K562 (cell line): ENCODE data around the gene CUEDC2. TPM values are rescaled to one million over a fixed set of nuclear protein-coding genes. Genes with fewer than 3 reads are reported as not detected.

Experiments used
- BRD9 ChIP-seq: fragments of 450-650 bp; IDR thresholded peaks from 2 replicates; pipeline ENCODE4 v1.6.1; 2018; ENCODE audit warnings: low read depth; ENCODE audit not compliant: partially characterized antibody
- CCNT2 ChIP-seq: IDR thresholded peaks from 2 replicates; pipeline ENCODE4 v1.6.1; 2011; ENCODE audit warnings: borderline replicate concordance, low read depth, mild to moderate bottlenecking, moderate library complexity, mixed read lengths, low read length; ENCODE audit not compliant: insufficient read length; ENCODE audit errors: extremely low read depth
- E2F3 ChIP-seq: fragments of 250-450 bp; sonication (Bioruptor Pico); IDR thresholded peaks from 2 replicates; pipeline ENCODE4 v1.4.0; 2020; ENCODE audit warnings: mild to moderate bottlenecking
- FUS ChIP-seq: fragments of 200-400 bp; formaldehyde crosslinking; optimal IDR thresholded peaks from 2 replicates; pipeline ENCODE3; 2017; ENCODE audit warnings: low read depth, low read length
- POLR2G ChIP-seq: fragments of 200-400 bp; formaldehyde crosslinking; IDR thresholded peaks from 2 replicates; pipeline ENCODE4 v1.6.1; 2017; ENCODE audit warnings: low read depth, mild to moderate bottlenecking, antibody characterized with exemption, low read length, moderate library complexity
- PYGO2 ChIP-seq: fragments of 450-650 bp; IDR thresholded peaks from 2 replicates; pipeline ENCODE4 v1.6.1; 2016; ENCODE audit warnings: mild to moderate bottlenecking, missing genetic modification characterization, moderate library complexity, missing compliant biosample characterization
- RBM17 ChIP-seq: fragments of 200-400 bp; formaldehyde crosslinking; IDR thresholded peaks from 2 replicates; pipeline ENCODE4 v1.6.1; 2017; ENCODE audit warnings: low read depth, mild to moderate bottlenecking, low read length, borderline replicate concordance
- SMAD3 ChIP-seq: fragments of 450-650 bp; formaldehyde crosslinking; conservative IDR thresholded peaks from 2 replicates; pipeline ENCODE4 v1.4.0; 2020; ENCODE audit warnings: mild to moderate bottlenecking
- SMARCE1 ChIP-seq: fragments of 450-650 bp; IDR thresholded peaks from 2 replicates; pipeline ENCODE4 v1.7.1; 2016; ENCODE audit warnings: mild to moderate bottlenecking
- ZNF224 ChIP-seq: sonication (generic); formaldehyde crosslinking; IDR thresholded peaks from 2 replicates; pipeline ENCODE4 v1.8.0; 2022; ENCODE audit warnings: mild to moderate bottlenecking, missing genetic modification reagents
- ZNF23 ChIP-seq: fragments of 250-450 bp; sonication (Bioruptor Pico); IDR thresholded peaks from 2 replicates; pipeline ENCODE4 v1.4.0; 2020; ENCODE audit warnings: mild to moderate bottlenecking
- polyA plus RNA-seq, 8 experiments: library from polyadenylated mRNA; depleted of rRNA in 4 of 8; stranded (reverse) in 5 of 8; unstranded in 3 of 8; fragments of >200 nt; fragmentation: Nextera tagmentation in 2 of 8; fragmentation: Illumina TruSeq in 1 of 8; extraction: Ambion mirVana in 2 of 8; extraction: Trizol in 1 of 8; gene quantifications; 2 replicates each; pipeline versions ENCODE4 v1.2.1 to v1.2.3, GENCODE V29; 2011 to 2014; ENCODE audit warnings: inconsistent platforms in 1 of 8, missing spikeins in 1 of 8
- total RNA-seq, 7 experiments: library from RNA; depleted of rRNA in 6 of 7; stranded (reverse); fragments of >200 nt in 6 of 7; fragmentation: Illumina TruSeq in 2 of 7; extraction: Trizol in 2 of 7; gene quantifications; 2 replicates each; pipeline versions ENCODE4 v1.2.1 to v1.2.3, GENCODE V29; 2011 to 2021; ENCODE audit warnings: low replicate concordance in 1 of 7
- TF ChIP-seq, protein P1 (sequence below), 2 experiments: fragments of 450-650 bp in 1 of 2; sonication (generic) in 1 of 2; formaldehyde crosslinking in 1 of 2; IDR thresholded peaks; 2 replicates each; pipeline versions ENCODE4 v1.7.1 to v1.9.0; 2016 to 2022; ENCODE audit warnings: inconsistent platforms in 1 of 2, mild to moderate bottlenecking in 1 of 2, missing genetic modification reagents in 1 of 2
- TF ChIP-seq, protein P2 (sequence below): fragments of 200-800 bp; sonication (Bioruptor generic); IDR thresholded peaks from 2 replicates; pipeline ENCODE4 v1.6.1; 2017; ENCODE audit warnings: missing genetic modification characterization, missing compliant biosample characterization
- TF ChIP-seq, protein P3 (sequence below), 3 experiments: fragments of 200-800 bp in 1 of 3; sonication (Bioruptor generic) in 1 of 3; sonication (generic) in 1 of 3; formaldehyde crosslinking in 1 of 3; IDR thresholded peaks; 2 replicates each; pipeline versions ENCODE4 v1.6.1 to v1.8.0; 2016 to 2022; ENCODE audit warnings: mild to moderate bottlenecking in 2 of 3, missing compliant biosample characterization in 2 of 3, missing genetic modification characterization in 2 of 3, missing genetic modification reagents in 1 of 3

Gene CUEDC2
- total and polyA plus RNA-seq, 9 of the 15 experiments (the other 6 are each of a cell fraction or from before 2014, with no cell fraction given): 8.5 to 48.9 (median 27.4) TPM

DNA sequence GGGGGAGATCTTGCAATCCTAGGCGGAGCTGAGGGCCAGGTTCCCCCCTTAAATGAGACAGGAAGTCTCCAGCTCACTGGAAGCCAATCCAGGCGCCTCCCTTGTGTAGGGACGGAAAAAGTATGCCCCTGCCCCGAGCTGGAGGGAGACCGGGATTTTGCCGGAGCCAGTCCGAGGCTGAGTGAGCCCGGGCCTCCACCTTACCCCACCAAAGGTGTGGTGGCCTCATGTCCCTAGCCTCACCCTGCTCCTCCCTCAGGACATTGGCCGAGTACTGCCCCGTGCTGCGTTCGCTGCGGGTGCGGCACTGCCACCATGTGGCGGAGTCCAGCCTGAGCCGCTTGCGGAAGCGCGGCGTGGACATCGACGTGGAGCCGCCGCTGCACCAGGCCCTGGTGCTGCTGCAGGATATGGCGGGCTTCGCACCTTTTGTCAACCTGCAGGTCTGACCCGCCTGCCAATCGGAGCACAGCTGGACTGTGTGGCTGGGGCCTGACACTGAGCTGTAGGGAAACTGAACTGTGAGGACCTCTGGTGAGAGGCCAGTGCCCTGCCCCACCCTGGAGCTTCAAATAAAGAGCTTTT, 9.7 kb downstream of the CUEDC2 start (continued):
- TF ChIP-seq, protein P1, sequence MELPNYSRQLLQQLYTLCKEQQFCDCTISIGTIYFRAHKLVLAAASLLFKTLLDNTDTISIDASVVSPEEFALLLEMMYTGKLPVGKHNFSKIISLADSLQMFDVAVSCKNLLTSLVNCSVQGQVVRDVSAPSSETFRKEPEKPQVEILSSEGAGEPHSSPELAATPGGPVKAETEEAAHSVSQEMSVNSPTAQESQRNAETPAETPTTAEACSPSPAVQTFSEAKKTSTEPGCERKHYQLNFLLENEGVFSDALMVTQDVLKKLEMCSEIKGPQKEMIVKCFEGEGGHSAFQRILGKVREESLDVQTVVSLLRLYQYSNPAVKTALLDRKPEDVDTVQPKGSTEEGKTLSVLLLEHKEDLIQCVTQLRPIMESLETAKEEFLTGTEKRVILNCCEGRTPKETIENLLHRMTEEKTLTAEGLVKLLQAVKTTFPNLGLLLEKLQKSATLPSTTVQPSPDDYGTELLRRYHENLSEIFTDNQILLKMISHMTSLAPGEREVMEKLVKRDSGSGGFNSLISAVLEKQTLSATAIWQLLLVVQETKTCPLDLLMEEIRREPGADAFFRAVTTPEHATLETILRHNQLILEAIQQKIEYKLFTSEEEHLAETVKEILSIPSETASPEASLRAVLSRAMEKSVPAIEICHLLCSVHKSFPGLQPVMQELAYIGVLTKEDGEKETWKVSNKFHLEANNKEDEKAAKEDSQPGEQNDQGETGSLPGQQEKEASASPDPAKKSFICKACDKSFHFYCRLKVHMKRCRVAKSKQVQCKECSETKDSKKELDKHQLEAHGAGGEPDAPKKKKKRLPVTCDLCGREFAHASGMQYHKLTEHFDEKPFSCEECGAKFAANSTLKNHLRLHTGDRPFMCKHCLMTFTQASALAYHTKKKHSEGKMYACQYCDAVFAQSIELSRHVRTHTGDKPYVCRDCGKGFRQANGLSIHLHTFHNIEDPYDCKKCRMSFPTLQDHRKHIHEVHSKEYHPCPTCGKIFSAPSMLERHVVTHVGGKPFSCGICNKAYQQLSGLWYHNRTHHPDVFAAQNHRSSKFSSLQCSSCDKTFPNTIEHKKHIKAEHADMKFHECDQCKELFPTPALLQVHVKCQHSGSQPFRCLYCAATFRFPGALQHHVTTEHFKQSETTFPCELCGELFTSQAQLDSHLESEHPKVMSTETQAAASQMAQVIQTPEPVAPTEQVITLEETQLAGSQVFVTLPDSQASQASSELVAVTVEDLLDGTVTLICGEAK (IDR thresholded peaks at IDR 0.05): no peak
- TF ChIP-seq, protein P1 (CRISPR knock-in tag; IDR thresholded peaks at IDR 0.05): no peak
- no peak for TF ChIP-seq E2F3
- TF ChIP-seq SMARCE1: no peak
- TF ChIP-seq, protein P2, sequence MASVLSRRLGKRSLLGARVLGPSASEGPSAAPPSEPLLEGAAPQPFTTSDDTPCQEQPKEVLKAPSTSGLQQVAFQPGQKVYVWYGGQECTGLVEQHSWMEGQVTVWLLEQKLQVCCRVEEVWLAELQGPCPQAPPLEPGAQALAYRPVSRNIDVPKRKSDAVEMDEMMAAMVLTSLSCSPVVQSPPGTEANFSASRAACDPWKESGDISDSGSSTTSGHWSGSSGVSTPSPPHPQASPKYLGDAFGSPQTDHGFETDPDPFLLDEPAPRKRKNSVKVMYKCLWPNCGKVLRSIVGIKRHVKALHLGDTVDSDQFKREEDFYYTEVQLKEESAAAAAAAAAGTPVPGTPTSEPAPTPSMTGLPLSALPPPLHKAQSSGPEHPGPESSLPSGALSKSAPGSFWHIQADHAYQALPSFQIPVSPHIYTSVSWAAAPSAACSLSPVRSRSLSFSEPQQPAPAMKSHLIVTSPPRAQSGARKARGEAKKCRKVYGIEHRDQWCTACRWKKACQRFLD (CRISPR knock-in tag): no peak
- TF ChIP-seq CCNT2: no peak
- no peak for TF ChIP-seq RBM17
- no peak for TF ChIP-seq BRD9
- TF ChIP-seq ZNF224 (CRISPR knock-in tag): no peak
- TF ChIP-seq FUS: no peak
- TF ChIP-seq ZNF23 (CRISPR knock-in tag): no peak
- TF ChIP-seq SMAD3 (CRISPR knock-in tag): no peak
- no peak for TF ChIP-seq PYGO2 (tag)
- peak; percentile 68 for TF ChIP-seq POLR2G
- TF ChIP-seq, protein P3, sequence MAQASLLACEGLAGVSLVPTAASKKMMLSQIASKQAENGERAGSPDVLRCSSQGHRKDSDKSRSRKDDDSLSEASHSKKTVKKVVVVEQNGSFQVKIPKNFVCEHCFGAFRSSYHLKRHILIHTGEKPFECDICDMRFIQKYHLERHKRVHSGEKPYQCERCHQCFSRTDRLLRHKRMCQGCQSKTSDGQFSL (CRISPR knock-in tag; IDR thresholded peaks at IDR 0.05): no peak
- TF ChIP-seq, protein P3 (tag; IDR thresholded peaks at IDR 0.05): no peak
